ENCODE results near the gene RIPOR3.
"Not testable (repeated sequence)": the region's sequence is repeated elsewhere in the genome, so short reads cannot be mapped to it uniquely, and the experiment has no call there.

RIPOR3 gene

DNA sequence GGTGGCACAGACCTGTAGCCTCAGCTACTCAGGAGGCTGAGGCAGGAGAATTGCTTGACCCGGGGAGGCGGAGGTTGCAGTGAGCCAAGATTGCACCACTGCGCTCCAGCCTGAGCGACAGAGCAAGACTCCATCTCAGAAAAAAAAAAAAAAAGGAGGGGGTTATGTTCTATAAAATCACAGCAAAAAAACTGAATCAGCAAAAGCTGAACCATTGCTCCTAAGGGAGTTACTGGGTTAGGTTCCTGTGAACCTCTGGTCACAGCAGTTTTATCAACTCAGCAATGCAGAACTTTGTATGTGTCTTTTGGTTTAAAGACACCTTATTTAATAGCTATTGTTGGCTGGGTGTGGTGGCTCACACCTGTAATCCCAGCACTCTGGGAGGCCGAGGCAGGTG is 92.6 kb downstream of the RIPOR3 start:
- H3K9me3 ChIP-seq (ENCODE audit: control insufficient read depth, low read length); H3K27ac ChIP-seq (ENCODE audit: low read depth, low read length, severe bottlenecking); H3K36me3 ChIP-seq (ENCODE audit: control insufficient read depth, insufficient read depth, low read length); H3K4me3 ChIP-seq (ENCODE audit: extremely low read depth, insufficient read depth, low read length, poor library complexity, severe bottlenecking); H3K4me1 ChIP-seq (ENCODE audit: control insufficient read depth, insufficient read depth, low read length, poor library complexity, severe bottlenecking): not testable (repeated sequence)
- WGBS, 2 experiments (ENCODE audit: insufficient coverage in 2 of 2): 86 to 100% methylated on average over 1 to 3 of the region's 5 CpGs

DNA sequence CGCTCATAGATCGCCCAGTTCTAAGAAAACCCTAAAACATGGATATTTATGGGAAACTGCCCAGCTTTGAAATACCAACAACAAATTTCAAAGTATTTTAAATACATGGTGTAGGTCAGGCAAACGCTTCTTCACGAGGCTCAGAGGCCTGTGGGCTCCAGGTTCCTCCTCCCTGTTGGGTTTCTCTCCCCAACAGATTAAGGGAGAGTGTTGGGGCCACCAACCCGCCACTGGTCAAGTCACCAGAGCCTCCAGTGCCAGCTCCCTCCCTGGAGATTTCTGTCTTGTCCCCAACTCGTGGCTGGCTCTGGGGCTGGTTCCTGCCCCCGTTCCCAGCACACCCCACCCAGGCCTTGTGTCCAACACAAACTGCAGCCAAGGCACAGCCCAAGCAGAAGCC is 93.3 kb downstream of the RIPOR3 start:
- Histone ChIP-seq H3K4me1 (ENCODE audit: control insufficient read depth, insufficient read depth, low read length, poor library complexity, severe bottlenecking) (peaks cover 9% of the 10 kb centered on the region), H3K27ac (ENCODE audit: low read depth, low read length, severe bottlenecking) (no peak overlapping the region), H3K4me3 (ENCODE audit: extremely low read depth, insufficient read depth, low read length, poor library complexity, severe bottlenecking) (no peak overlapping the region), H3K9me3 (ENCODE audit: control insufficient read depth, low read length) (no peaks in the 10 kb centered on the region), H3K36me3 (ENCODE audit: control insufficient read depth, insufficient read depth, low read length) (no peaks in the 10 kb centered on the region)
- 89 to 98% methylated on average over 3 to 4 of the region's 7 CpGs for WGBS, 2 experiments (ENCODE audit: insufficient coverage in 2 of 2)

DNA sequence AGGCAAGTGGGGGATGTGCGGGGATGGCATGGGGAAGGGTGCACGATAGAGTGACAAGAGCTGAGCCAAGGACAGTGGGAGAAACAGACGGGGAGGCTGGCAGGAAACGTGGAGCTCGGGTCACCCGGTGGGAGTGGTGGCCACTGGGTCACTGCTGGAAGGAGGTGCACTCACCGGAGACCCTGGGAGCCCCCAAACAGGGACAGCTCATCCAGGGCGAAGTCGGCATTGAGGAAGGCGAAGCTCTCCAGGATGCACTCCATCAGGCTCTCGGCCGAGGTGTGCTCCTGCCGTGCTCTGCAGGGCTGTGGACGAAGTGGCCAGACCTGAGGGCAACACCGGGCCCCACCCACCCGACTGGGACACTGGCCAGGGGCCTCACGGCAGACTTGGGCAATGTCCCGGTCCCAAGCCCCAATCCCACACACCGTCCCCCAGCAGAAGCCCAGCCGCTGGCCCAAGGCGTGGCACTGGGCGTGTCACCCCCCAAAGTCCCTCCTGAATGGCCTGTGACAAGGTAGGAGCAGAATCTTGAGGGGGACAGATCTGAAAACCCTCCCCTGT is 93.9 kb downstream of the RIPOR3 start:
- Histone ChIP-seq H3K4me3 (ENCODE audit: extremely low read depth, insufficient read depth, low read length, poor library complexity, severe bottlenecking) (no peak overlapping the region), H3K36me3 (ENCODE audit: control insufficient read depth, insufficient read depth, low read length) (no peaks in the 10 kb centered on the region), H3K4me1 (ENCODE audit: control insufficient read depth, insufficient read depth, low read length, poor library complexity, severe bottlenecking) (peaks cover 9% of the 10 kb centered on the region), H3K27ac (ENCODE audit: low read depth, low read length, severe bottlenecking) (no peak overlapping the region), H3K9me3 (ENCODE audit: control insufficient read depth, low read length) (no peaks in the 10 kb centered on the region)
- 91 to 98% methylated on average over 13 to 20 of the region's 22 CpGs for WGBS, 2 experiments (ENCODE audit: insufficient coverage in 2 of 2)

DNA sequence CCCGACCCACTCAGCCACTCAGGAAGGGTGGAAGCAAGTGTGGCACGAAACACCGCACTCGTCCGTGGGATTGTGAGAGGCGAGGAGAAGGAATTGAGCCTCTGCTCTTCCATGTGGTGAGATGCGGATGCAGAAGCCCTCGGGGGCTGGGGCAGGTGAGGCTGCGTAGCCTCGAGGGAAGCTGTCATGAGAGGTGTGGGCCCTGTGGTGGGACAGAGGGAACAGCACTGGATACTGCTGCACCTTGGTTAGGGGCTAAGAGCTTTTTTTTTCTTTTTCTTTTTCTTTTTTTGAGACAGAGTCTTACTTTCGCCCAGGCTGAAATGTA is 94.7 kb downstream of the RIPOR3 start:
- no peak overlapping the region for H3K4me3 ChIP-seq (ENCODE audit: extremely low read depth, insufficient read depth, low read length, poor library complexity, severe bottlenecking)
- 93 to 96% methylated on average over 7 to 11 of the region's 11 CpGs for WGBS, 2 experiments (ENCODE audit: insufficient coverage in 2 of 2)
- no peak overlapping the region for H3K27ac ChIP-seq (ENCODE audit: low read depth, low read length, severe bottlenecking)
- no peaks in the 10 kb centered on the region for H3K36me3 ChIP-seq (ENCODE audit: control insufficient read depth, insufficient read depth, low read length)
- no peaks in the 10 kb centered on the region for H3K9me3 ChIP-seq (ENCODE audit: control insufficient read depth, low read length)
- H3K4me1 ChIP-seq (ENCODE audit: control insufficient read depth, insufficient read depth, low read length, poor library complexity, severe bottlenecking): peaks cover 9% of the 10 kb centered on the region

DNA sequence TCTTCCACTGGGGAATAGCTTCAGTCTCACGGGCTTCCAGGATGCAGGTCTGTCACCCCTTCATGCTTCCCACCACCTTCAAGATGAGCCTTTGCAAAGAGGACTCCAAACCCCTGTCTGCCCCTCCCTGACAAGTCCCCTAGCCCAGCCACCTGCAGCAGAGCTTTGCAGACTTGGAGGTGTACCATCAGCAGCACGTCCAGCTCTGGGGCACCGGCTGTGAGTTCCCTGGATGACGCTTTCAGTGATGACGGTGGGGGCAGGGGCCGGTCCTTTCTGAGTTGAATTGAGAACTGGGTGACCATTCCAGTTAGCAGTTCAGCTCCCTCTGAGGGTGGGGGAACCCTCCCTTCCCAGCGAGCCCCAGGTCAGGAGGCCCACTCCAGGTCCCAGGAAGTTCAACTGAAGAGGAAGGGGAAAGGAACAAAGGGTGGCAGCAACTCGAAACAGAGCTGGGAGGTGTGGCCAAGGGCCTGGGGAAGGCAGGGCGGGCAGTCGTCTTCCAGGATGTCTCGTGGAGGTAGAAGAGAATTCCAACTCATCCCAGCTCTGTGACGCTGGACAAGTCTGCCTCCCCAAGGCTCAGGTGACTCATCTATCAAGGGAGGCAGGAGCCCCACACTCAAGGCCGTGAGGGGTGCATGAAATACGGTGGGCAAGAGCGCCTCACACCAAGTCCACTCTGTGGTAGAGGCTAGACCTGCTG is 95.2 kb downstream of the RIPOR3 start:
- Histone ChIP-seq H3K27ac (ENCODE audit: low read depth, low read length, severe bottlenecking) (no peak overlapping the region), H3K36me3 (ENCODE audit: control insufficient read depth, insufficient read depth, low read length) (no peaks in the 10 kb centered on the region), H3K9me3 (ENCODE audit: control insufficient read depth, low read length) (no peaks in the 10 kb centered on the region), H3K4me3 (ENCODE audit: extremely low read depth, insufficient read depth, low read length, poor library complexity, severe bottlenecking) (no peak overlapping the region), H3K4me1 (ENCODE audit: control insufficient read depth, insufficient read depth, low read length, poor library complexity, severe bottlenecking) (peaks cover 9% of the 10 kb centered on the region)
- 68 to 73% methylated on average over 13 to 15 of the region's 15 CpGs for WGBS, 2 experiments (ENCODE audit: insufficient coverage in 2 of 2)

DNA sequence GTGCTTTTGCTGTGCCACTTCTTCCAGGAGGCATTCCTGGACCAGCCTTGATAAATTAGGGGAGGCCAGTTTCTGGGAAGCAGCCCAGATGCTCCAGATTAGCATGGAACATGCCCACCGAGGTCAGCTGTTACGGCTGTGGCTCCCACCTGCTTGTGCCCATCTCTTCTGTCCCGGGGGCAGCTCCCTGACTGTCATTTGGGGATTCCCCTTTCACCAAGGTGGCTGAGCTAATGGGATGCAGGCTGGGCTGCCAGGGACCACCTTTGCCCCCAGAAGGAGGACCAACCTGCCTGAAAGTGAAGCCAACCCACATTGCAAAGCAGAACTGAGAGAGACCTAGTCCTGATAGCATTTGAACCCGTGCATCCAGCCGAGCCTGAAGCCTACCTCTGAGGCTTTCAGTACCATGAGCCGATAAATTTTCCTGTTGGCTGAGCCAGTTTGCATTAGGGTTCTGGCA is 95.9 kb downstream of the RIPOR3 start:
- Histone ChIP-seq H3K9me3 (ENCODE audit: control insufficient read depth, low read length) (no peaks in the 10 kb centered on the region), H3K27ac (ENCODE audit: low read depth, low read length, severe bottlenecking) (no peak overlapping the region), H3K4me3 (ENCODE audit: extremely low read depth, insufficient read depth, low read length, poor library complexity, severe bottlenecking) (no peak overlapping the region), H3K36me3 (ENCODE audit: control insufficient read depth, insufficient read depth, low read length) (no peaks in the 10 kb centered on the region), H3K4me1 (ENCODE audit: control insufficient read depth, insufficient read depth, low read length, poor library complexity, severe bottlenecking) (peaks cover 9% of the 10 kb centered on the region)
- 88 to 89% methylated on average over 5 to 6 of the region's 6 CpGs for WGBS, 2 experiments (ENCODE audit: insufficient coverage in 2 of 2)

DNA sequence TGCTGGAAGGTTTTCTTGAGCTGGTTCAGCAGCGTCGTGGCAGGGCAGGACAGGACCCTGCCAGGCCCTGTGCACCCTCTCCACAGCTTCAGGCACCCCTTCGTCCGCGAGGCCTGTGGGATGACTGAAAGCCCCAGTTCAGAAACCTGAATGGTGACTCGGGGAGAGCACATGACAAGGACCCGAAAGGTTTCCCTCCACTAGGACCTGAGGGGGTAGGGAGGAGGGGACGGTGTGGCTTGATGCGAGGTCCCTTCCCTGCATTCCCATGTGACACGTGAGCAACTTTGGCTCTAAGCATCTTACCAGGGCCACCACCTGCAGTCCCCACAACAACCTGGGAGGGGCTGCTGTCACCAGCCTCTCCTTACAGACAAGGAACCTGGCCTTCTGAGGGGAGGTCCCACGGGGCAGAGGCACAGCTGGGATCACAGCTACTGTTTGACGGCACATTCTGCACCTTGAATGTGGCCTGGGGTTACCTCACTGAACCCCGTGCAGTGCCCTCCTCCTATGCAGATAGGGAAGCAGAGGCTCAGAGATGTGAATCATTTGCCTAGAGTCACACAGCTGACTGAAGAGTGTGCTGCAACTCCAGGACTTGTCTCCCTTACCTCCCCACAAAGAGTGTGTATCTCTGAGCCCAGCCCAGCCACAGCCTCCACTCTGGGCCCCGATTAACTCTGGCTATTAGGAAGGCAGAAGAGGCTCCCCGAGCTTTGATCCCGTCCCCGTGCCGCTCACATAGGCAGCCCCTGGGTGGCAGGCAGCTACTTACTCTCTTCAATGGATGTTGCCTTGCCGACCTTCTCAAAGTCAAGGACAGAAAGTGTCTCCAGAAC is 96.5 kb downstream of the RIPOR3 start:
- H3K4me3 ChIP-seq (ENCODE audit: extremely low read depth, insufficient read depth, low read length, poor library complexity, severe bottlenecking): no peak overlapping the region
- H3K9me3 ChIP-seq (ENCODE audit: control insufficient read depth, low read length): no peaks in the 10 kb centered on the region
- no peak overlapping the region for H3K27ac ChIP-seq (ENCODE audit: low read depth, low read length, severe bottlenecking)
- WGBS, 2 experiments (ENCODE audit: insufficient coverage in 2 of 2): 59 to 72% methylated on average over 15 to 16 of the region's 19 CpGs
- peaks cover 9% of the 10 kb centered on the region for H3K4me1 ChIP-seq (ENCODE audit: control insufficient read depth, insufficient read depth, low read length, poor library complexity, severe bottlenecking)
- H3K36me3 ChIP-seq (ENCODE audit: control insufficient read depth, insufficient read depth, low read length): peaks cover 6% of the 10 kb centered on the region

DNA sequence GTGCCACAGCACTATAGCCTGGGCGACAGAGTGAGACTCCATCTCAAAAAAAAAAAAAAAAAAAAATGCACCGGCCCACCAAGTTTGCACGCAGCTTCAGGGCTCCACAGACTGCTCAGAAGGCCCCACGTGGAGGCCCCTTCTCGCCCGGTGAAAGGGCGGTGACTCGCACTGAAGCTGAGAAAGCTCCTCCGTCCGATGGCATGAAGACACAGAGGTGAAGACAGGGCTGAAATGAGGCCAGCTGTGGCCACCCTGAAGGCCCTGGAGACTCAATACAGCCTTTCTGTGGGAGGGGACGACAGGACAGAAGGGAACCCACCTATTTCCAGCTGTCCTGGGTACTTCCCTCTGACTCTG is 97.1 kb downstream of the RIPOR3 start:
- Histone ChIP-seq H3K27ac (ENCODE audit: low read depth, low read length, severe bottlenecking) (no peak overlapping the region), H3K4me3 (ENCODE audit: extremely low read depth, insufficient read depth, low read length, poor library complexity, severe bottlenecking) (no peak overlapping the region), H3K4me1 (ENCODE audit: control insufficient read depth, insufficient read depth, low read length, poor library complexity, severe bottlenecking) (peaks cover 9% of the 10 kb centered on the region), H3K9me3 (ENCODE audit: control insufficient read depth, low read length) (no peaks in the 10 kb centered on the region), H3K36me3 (ENCODE audit: control insufficient read depth, insufficient read depth, low read length) (peaks cover 11% of the 10 kb centered on the region)
- WGBS, 2 experiments (ENCODE audit: insufficient coverage in 2 of 2): 85 to 88% methylated on average over 9 of the region's 11 CpGs

DNA sequence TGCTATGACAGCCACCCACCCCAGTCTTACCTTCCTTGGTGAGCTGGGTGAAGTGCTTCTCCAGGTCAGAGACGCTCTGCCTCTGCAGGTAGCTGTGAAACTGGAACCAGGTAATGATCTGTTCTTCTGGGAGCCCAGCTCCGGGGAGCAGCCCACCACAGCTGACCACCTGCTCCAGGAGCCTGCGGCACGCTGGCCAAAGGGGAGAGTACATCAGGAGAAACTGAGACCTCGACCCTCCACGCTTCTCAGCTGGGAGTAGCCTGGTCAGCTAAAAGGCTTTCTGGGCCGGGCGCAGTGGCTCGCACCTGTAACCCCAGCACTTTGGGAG is 98.4 kb downstream of the RIPOR3 start:
- peaks cover 18% of the 10 kb centered on the region for H3K36me3 ChIP-seq (ENCODE audit: control insufficient read depth, insufficient read depth, low read length)
- WGBS, 2 experiments (ENCODE audit: insufficient coverage in 2 of 2): 88 to 96% methylated on average over 4 to 6 of the region's 9 CpGs

DNA sequence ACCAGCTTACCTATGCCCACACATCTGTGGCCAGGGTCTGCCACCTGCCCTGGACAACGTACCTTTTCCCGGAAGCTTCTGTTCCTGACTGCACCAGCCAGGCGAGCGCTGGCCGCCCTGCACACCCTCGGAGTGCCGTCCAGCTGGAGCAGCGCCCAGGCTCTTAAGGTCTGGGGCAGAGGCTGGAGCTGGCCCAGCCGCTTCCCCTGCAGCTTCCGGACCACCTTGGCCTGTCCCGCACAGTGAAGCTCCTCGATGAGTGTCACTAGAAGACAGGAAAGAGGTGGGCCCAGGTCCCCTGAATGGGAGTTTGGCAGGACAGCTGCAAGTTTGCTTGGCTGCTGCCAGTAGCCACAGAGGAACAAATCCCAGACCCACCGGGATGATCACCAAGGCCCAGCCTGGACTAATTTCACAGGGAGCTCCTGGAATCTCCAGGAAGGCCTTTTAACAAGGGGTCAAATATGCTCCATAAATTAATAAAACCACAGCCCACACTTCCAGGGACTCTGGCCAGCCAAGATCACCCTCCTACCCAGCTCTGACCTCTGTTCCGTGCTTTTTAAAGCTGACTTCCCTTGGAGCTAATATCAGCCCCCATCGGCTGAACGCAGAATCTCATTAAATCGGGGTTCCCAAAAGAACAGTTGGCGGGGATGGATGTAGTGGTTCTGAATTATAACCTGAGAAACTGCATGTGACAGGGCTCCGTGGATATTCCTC is 98.9 kb downstream of the RIPOR3 start:
- H3K36me3 ChIP-seq (ENCODE audit: control insufficient read depth, insufficient read depth, low read length): peaks cover 21% of the 10 kb centered on the region
- H3K27ac ChIP-seq (ENCODE audit: low read depth, low read length, severe bottlenecking): no peak overlapping the region
- peaks cover 9% of the 10 kb centered on the region for H3K4me1 ChIP-seq (ENCODE audit: control insufficient read depth, insufficient read depth, low read length, poor library complexity, severe bottlenecking)
- H3K4me3 ChIP-seq (ENCODE audit: extremely low read depth, insufficient read depth, low read length, poor library complexity, severe bottlenecking): no peak overlapping the region
- no peaks in the 10 kb centered on the region for H3K9me3 ChIP-seq (ENCODE audit: control insufficient read depth, low read length)
- WGBS, 2 experiments (ENCODE audit: insufficient coverage in 2 of 2): 94 to 97% methylated on average over 19 of the region's 19 CpGs

More for the DNA sequence above, 98.4 kb downstream of the RIPOR3 start:
- Histone ChIP-seq H3K27ac (ENCODE audit: low read depth, low read length, severe bottlenecking) (no peak overlapping the region), H3K9me3 (ENCODE audit: control insufficient read depth, low read length) (no peaks in the 10 kb centered on the region), H3K4me3 (ENCODE audit: extremely low read depth, insufficient read depth, low read length, poor library complexity, severe bottlenecking) (no peak overlapping the region), H3K4me1 (ENCODE audit: control insufficient read depth, insufficient read depth, low read length, poor library complexity, severe bottlenecking) (peaks cover 9% of the 10 kb centered on the region)

All from mesodermal cell (in vitro differentiated cells).